Measurements from ENCODE around the gene SOX10. TPM values are rescaled to one million over a fixed set of nuclear protein-coding genes. Genes with fewer than 3 reads are reported as not detected.
A peak's percentile ranks its signal among the peaks of the same experiment; 100 is the strongest.

SOX10 gene
- total RNA-seq, 1 experiment from 2014 or later: 2.4 TPM

GRCh38 chr22:38018938-38019827 is 34.8 kb upstream of the SOX10 start:
- no peak overlapping the region for H3K4me3 Mint-ChIP-seq
- Histone ChIP-seq H3K4ac (ENCODE audit: low read depth, low read length) (no peak overlapping the region), H3K14ac (ENCODE audit: insufficient read depth, low read length) (no peak overlapping the region; the same call in 1 of the 2 replicates), H3K4me2 (ENCODE audit: insufficient read depth, insufficient read length, low read length) (no peak overlapping the region), H2BK12ac (ENCODE audit: insufficient read length, low read depth, low read length) (no peak overlapping the region), H2BK20ac (ENCODE audit: low read depth, low read length, poor library complexity, severe bottlenecking) (no peak overlapping the region), H3K23ac (ENCODE audit: insufficient read length, low read depth, low read length) (no peak overlapping the region), H2AFZ (ENCODE audit: low read length) (no peak overlapping the region), H3K27me3 (ENCODE audit: insufficient read depth, low read length) (no peaks in the 10 kb centered on the region), H3K9ac (ENCODE audit: extremely low read depth, insufficient read length, low read length) (no peak overlapping the region), H3K79me1 (ENCODE audit: insufficient read depth, low read depth, low read length, poor library complexity, severe bottlenecking) (no peaks in the 10 kb centered on the region), H2BK120ac (ENCODE audit: low read depth, low read length, poor library complexity, severe bottlenecking) (no peak overlapping the region), H2BK15ac (ENCODE audit: low read depth, low read length) (no peak overlapping the region), H3K56ac (ENCODE audit: insufficient read length, low read depth, low read length) (no peak overlapping the region), H4K5ac (ENCODE audit: insufficient read length, low read depth, low read length) (no peak overlapping the region), H3K23me2 (ENCODE audit: insufficient read length, low read depth, low read length, poor library complexity, severe bottlenecking) (no peaks in the 10 kb centered on the region), H2AK5ac (ENCODE audit: insufficient read length, low read length) (no peak overlapping the region), H3K18ac (ENCODE audit: insufficient read length, low read depth, low read length) (no peak overlapping the region), H3K4me1 (ENCODE audit: insufficient read depth, low read length) (no peaks in the 10 kb centered on the region), H3K27ac (ENCODE audit: insufficient read length, low read depth, low read length) (no peak overlapping the region), H3K79me2 (ENCODE audit: insufficient read depth, low read length) (no peaks in the 10 kb centered on the region), H4K8ac (replicated peaks; ENCODE audit: insufficient read length, low read depth, low read length) (no peak overlapping the region), H4K91ac (ENCODE audit: insufficient read length, low read depth, low read length) (no peak overlapping the region), H3K9me3 (ENCODE audit: control insufficient read depth, low read depth, low read length) (no peaks in the 10 kb centered on the region), H2BK5ac (ENCODE audit: insufficient read length, low read length) (no peak overlapping the region), H3T11ph (ENCODE audit: low read length) (no peak overlapping the region), H4K20me1 (ENCODE audit: control insufficient read depth, insufficient read depth, insufficient read length) (no peaks in the 10 kb centered on the region)
- no peaks in the 10 kb centered on the region; a peak in 2 of 5 replicates for H3K9me3 Mint-ChIP-seq
- TF ChIP-seq CTCF (conservative IDR thresholded peaks at IDR 0.05): no peak
- H3K27ac Mint-ChIP-seq: peak overlapping the region in 1 of 3 experiments; percentile 94; a peak in 1 of 7 replicates
- no peak for DNase-seq
- H3K27me3 Mint-ChIP-seq (ENCODE audit: low read depth): peaks cover 17% of the 10 kb centered on the region
- peaks cover 0 to 23% of the 10 kb centered on the region in 2 experiments; a peak in 2 of 4 replicates for H3K4me1 Mint-ChIP-seq
- no peaks in the 10 kb centered on the region for H3K36me3 Mint-ChIP-seq (ENCODE audit: insufficient read depth in 1 of 3, low read depth in 3 of 3)
- no CpG with 5 or more reads among the region's 19 CpGs for WGBS (ENCODE audit: extremely low coverage, insufficient read length, low lambda C conversion rate)

All from H9 (cell line).